Stimulated activated CD4-positive, alpha-beta T cell treated with anti-CD3 and anti-CD28 coated beads, Interleukin-1b, Interleukin-23, amount 100 ng/mL, for 4 hours (primary cell): ENCODE results near the gene KLHL33.

Experiments
- DNase-seq, 2 donors: peaks; one replicate each; pipeline ENCODE4 v3.0.0-alpha.2; 2020; ENCODE audit warnings: low read depth in 2 of 2

KLHL33 gene

GRCh38 chr14:20416223-20416622, 19.7 kb downstream of the KLHL33 start:
- no peak for DNase-seq

GRCh38 chr14:20415782-20416206, 20.2 kb downstream of the KLHL33 start:
- DNase-seq, result peak in 1 of 2 donors; percentile 34

GRCh38 chr14:20413744-20414082, 22.3 kb downstream of the KLHL33 start:
- DNase-seq, result no peak

- peak; percentile 50 to 68 for DNase-seq
These were observed 22.9 kb downstream of the KLHL33 start, which contains the start of gene TEP1 for GRCh38 chr14:20412876-20413743. TEP1 (minus strand) TSS chr14:20413501; CDS start chr14:20408439, 5,062 bp downstream.

- DNase-seq, result no peak
These were observed 23.6 kb downstream of the KLHL33 start for GRCh38 chr14:20412411-20412810.

GRCh38 chr14:20409226-20409625, 26.7 kb downstream of the KLHL33 start:
- no peak for DNase-seq

- DNase-seq, result no peak
These were observed 32.4 kb downstream of the KLHL33 start for GRCh38 chr14:20403521-20403920.

- DNase-seq, result no peak
These were observed 34.9 kb downstream of the KLHL33 start for GRCh38 chr14:20400965-20401593.

GRCh38 chr14:20400589-20400964, 35.4 kb downstream of the KLHL33 start:
- no peak for DNase-seq

GRCh38 chr14:20397511-20397910, 38.5 kb downstream of the KLHL33 start:
- no peak for DNase-seq

- DNase-seq, result no peak
These were observed 44.5 kb downstream of the KLHL33 start for GRCh38 chr14:20391505-20391904.

- DNase-seq, result no peak
These were observed 47.8 kb downstream of the KLHL33 start for GRCh38 chr14:20388159-20388558.

- DNase-seq, result no peak
These were observed 48.4 kb downstream of the KLHL33 start for GRCh38 chr14:20387576-20387975.

- no peak for DNase-seq
These were observed 49.6 kb downstream of the KLHL33 start for GRCh38 chr14:20386276-20386855.

GRCh38 chr14:20384886-20385285, 51.1 kb downstream of the KLHL33 start:
- no peak for DNase-seq

GRCh38 chr14:20384321-20384720, 51.6 kb downstream of the KLHL33 start:
- no peak for DNase-seq

- no peak for DNase-seq
These were observed 52.3 kb downstream of the KLHL33 start for GRCh38 chr14:20383636-20384035.

- DNase-seq, result no peak
These were observed 52.9 kb downstream of the KLHL33 start for GRCh38 chr14:20383032-20383431.

GRCh38 chr14:20382526-20382925, 53.4 kb downstream of the KLHL33 start:
- no peak for DNase-seq

- DNase-seq, result no peak
These were observed 54.6 kb downstream of the KLHL33 start for GRCh38 chr14:20381341-20381740.

GRCh38 chr14:20380681-20381080, 55.3 kb downstream of the KLHL33 start:
- no peak for DNase-seq

- no peak for DNase-seq
These were observed 56.2 kb downstream of the KLHL33 start for GRCh38 chr14:20379743-20380142.

GRCh38 chr14:20377171-20377570, 58.8 kb downstream of the KLHL33 start:
- no peak for DNase-seq
